Spinal cord (tissue), 10 donors: ENCODE data around the gene HOXA7. TPM values are rescaled to one million over a fixed set of nuclear protein-coding genes. Genes with fewer than 3 reads are reported as not detected.

ENCODE experiments used
- DNase-seq, 6 donors: peaks; one replicate each; pipeline versions ENCODE4 v3.0.0 to v3.0.0-alpha.2; 2013 to 2015; ENCODE audit warnings: low spot score in 6 of 6, low read depth in 4 of 6
- H3K27ac ChIP-seq: one replicate; pipeline ENCODE4 v1.5.1; 2013; ENCODE audit warnings: low read depth, low read length, control low read depth
- H3K27me3 ChIP-seq: one replicate; pipeline ENCODE4 v1.6.1; 2013; ENCODE audit warnings: low read length; ENCODE audit not compliant: control insufficient read depth, insufficient read depth
- H3K36me3 ChIP-seq: one replicate; pipeline ENCODE4 v1.6.1; 2013; ENCODE audit warnings: low read length; ENCODE audit not compliant: control insufficient read depth, insufficient read depth
- H3K4me1 ChIP-seq: one replicate; pipeline ENCODE4 v1.6.1; 2013; ENCODE audit warnings: low read length; ENCODE audit not compliant: control insufficient read depth, insufficient read depth
- H3K4me3 ChIP-seq: one replicate; pipeline ENCODE4 v1.5.1; 2013; ENCODE audit warnings: low read depth, low read length, control low read depth
- H3K9me3 ChIP-seq: one replicate; pipeline ENCODE4 v1.6.1; 2013; ENCODE audit warnings: low read length; ENCODE audit not compliant: control insufficient read depth, insufficient read depth
- WGBS: methylation state at CpG from one replicate; pipeline ENCODE4 v1.1.5; 2013; ENCODE audit warnings: missing lambda C conversion rate; ENCODE audit not compliant: insufficient coverage; 5-methylcytosine and 5-hydroxymethylcytosine counted together
- polyA plus RNA-seq, 2 donors: library from polyadenylated mRNA; unstranded; fragments of 120-200 nt; gene quantifications; one replicate each; pipeline ENCODE4 v1.2.1, GENCODE V29; 2013; ENCODE audit not compliant: insufficient read length in 2 of 2
- total RNA-seq, 2 donors: library from RNA; depleted of rRNA in 1 of 2; stranded (reverse); fragments of 120-200 nt in 1 of 2; fragments of >200 nt in 1 of 2; gene quantifications; one replicate each; pipeline versions ENCODE4 v1.2.3 to v1.2.4, GENCODE V29; 2013 to 2014
- donor health status: healthy.

Gene HOXA7
- total and polyA plus RNA-seq, 4 donors: 9.6 to 111 (median 52.1) TPM

- 11% methylated on average over 8 of the region's 8 CpGs for WGBS
- H3K36me3 ChIP-seq: peaks cover 17% of the 10 kb centered on the region
- peak overlapping the region; percentile 63 for H3K4me3 ChIP-seq
- no peaks in the 10 kb centered on the region for H3K9me3 ChIP-seq
- H3K27me3 ChIP-seq: peaks cover 79% of the 10 kb centered on the region
- no peak for DNase-seq
- H3K27ac ChIP-seq: peak overlapping the region; percentile 99
- H3K4me1 ChIP-seq: peaks cover 72% of the 10 kb centered on the region
These were observed 14.8 kb upstream of the HOXA7 start for GRCh38 chr7:27171325-27171636.

DNA sequence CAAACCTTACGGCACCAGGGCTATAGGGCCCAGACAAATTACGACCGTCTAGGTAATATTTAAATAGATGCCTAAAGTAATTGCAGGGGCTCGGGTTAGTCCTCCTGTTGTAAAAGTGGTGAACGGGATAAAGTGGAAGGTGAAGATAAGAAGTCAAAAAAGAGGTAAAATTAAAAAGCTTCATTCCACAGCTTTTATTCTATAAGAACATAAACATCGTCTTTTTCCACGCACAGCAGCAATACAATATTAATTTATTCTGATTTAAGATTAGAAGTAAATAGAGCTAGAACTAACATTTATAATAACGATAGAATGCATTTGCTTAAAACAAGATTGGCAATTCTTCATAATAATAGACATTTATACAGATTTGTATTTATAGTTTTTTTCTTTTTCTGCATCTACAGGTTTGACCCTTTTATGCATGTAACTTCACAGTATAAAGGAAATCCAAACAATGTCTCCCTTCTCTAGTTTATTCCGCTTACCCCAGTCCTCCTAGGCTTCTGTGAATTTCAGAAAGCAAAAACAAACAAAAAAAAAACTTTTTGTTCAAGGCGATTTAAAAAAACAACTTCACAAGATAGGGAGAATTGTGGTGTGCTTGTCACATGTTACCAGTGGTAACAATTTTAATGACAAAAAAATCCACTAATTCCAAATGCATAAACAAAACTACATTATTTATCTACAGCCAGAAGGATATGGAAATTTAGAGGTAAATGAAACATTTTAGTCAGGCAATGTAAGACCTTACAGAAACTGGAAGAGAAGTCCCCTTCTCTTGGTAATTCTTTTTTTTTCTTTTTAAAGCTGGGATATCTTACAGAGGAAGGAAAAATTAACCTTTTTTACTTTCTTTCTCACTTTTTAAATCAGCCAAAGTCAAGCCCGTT is 14.2 kb upstream of the HOXA7 start:
- H3K36me3 ChIP-seq: peaks cover 17% of the 10 kb centered on the region
- peak overlapping the region; percentile 63 for H3K4me3 ChIP-seq
- peak in 1 of 6 donors; percentile 75 for DNase-seq
- peaks cover 72% of the 10 kb centered on the region for H3K4me1 ChIP-seq
- WGBS: 11% methylated on average over 3 of the region's 11 CpGs
- peak overlapping the region; percentile 99 for H3K27ac ChIP-seq
- no peaks in the 10 kb centered on the region for H3K9me3 ChIP-seq
- H3K27me3 ChIP-seq: peaks cover 79% of the 10 kb centered on the region

- H3K4me1 ChIP-seq: peaks cover 72% of the 10 kb centered on the region
- DNase-seq: no peak
- peaks cover 79% of the 10 kb centered on the region for H3K27me3 ChIP-seq
- H3K4me3 ChIP-seq: peak overlapping the region; percentile 63
- 2% methylated on average over 33 of the region's 46 CpGs for WGBS
- no peaks in the 10 kb centered on the region for H3K9me3 ChIP-seq
- peaks cover 21% of the 10 kb centered on the region for H3K36me3 ChIP-seq
- peak overlapping the region; percentile 99 for H3K27ac ChIP-seq
These were observed 13.4 kb upstream of the HOXA7 start for GRCh38 chr7:27169658-27170425.

- peak in 2 of 6 donors; percentile 69 to 71 for DNase-seq
- Histone ChIP-seq H3K36me3 (peaks cover 35% of the 10 kb centered on the region), H3K27me3 (peaks cover 78% of the 10 kb centered on the region), H3K9me3 (no peaks in the 10 kb centered on the region), H3K27ac (peak overlapping the region; percentile 99), H3K4me1 (peaks cover 74% of the 10 kb centered on the region), H3K4me3 (peak overlapping the region; percentile 63)
- 29% methylated on average over 20 of the region's 25 CpGs for WGBS
These were observed 11.9 kb upstream of the HOXA7 start for GRCh38 chr7:27168265-27168947.

DNA sequence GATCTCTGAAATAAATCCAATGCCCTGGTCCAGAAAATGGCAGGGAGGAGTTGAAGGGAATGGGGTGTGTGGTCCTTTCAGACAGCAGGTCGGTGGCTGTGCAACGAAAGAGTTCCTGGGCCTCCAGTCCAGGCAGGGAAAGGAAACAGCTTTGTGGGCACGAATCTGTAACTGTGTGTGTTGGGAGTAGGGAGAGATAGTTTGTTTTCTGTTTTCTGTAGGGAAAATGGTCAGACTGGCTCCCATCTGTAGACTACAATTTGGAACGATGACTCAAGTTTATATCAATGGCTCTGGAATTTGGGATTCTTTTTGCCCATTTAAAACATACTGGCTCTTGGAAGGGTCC is 11.4 kb upstream of the HOXA7 start:
- no peaks in the 10 kb centered on the region for H3K9me3 ChIP-seq
- peaks cover 70% of the 10 kb centered on the region for H3K4me1 ChIP-seq
- H3K27ac ChIP-seq: peak overlapping the region; percentile 99
- peaks cover 36% of the 10 kb centered on the region for H3K36me3 ChIP-seq
- H3K4me3 ChIP-seq: peak overlapping the region; percentile 63
- no peak for DNase-seq
- WGBS: 34% methylated on average over 4 of the region's 4 CpGs
- H3K27me3 ChIP-seq: peaks cover 77% of the 10 kb centered on the region

DNA sequence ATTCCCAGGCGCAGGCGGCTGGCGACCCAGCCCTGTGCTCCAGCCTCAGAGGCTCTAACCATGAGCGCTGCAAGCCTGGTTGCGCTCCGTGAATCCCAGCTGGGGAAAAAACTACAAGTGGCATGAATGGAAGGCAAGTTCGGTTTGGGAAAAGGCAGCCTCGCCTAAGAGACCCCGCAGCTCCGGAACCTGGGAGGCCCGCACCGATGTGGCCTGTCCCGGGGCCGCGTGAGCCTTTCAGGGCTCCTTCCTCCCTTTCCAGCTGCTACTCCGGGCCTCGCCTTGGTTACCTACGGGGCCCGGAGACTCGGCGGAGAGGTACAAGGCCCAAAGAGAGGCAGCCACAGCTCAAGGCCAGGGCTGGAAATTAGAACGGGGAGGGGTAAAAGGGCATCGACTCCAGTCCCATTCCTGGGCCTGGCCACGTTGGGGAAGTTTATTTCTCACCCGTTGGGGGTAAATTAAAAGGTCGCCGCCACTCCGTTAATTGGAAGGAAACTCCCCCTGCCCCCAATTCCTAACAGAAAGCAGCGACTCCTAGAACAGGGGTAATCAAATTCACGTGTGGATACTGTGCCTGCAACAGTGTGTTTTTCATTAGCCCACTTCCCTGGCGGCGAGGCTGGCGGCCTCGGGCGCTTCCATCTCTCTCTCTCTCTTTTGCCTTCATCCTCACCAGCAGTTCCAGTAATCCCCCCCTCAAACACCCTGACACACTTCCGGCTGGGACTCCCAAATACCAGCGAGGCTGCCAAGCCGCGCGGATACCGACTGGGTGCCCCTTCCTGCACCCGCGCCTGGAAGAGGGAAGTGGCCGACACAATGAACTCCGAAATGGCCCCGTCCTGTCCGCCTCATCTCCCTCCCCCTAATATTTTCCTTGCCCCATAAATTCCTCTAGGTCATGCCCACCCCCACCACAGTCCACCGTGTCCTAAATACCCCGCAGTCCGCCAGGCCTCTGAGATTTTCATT is 10.3 kb upstream of the HOXA7 start:
- Histone ChIP-seq H3K9me3 (no peaks in the 10 kb centered on the region), H3K27me3 (peaks cover 66% of the 10 kb centered on the region), H3K36me3 (peaks cover 34% of the 10 kb centered on the region), H3K4me3 (peak overlapping the region; percentile 63), H3K27ac (peak overlapping the region; percentile 99), H3K4me1 (peaks cover 64% of the 10 kb centered on the region)
- WGBS: 22% methylated on average over 41 of the region's 50 CpGs
- DNase-seq: no peak

- Histone ChIP-seq H3K4me3 (peak overlapping the region; percentile 63), H3K9me3 (no peaks in the 10 kb centered on the region), H3K4me1 (peaks cover 63% of the 10 kb centered on the region), H3K36me3 (peaks cover 30% of the 10 kb centered on the region), H3K27ac (peak overlapping the region; percentile 99), H3K27me3 (peaks cover 59% of the 10 kb centered on the region)
- peak in 1 of 6 donors; percentile 66 for DNase-seq
- WGBS: 6% methylated on average over 44 of the region's 46 CpGs
These were observed 9.6 kb upstream of the HOXA7 start for GRCh38 chr7:27165996-27166530.

GRCh38 chr7:27165089-27165995 is 8.9 kb upstream of the HOXA7 start, which contains the start of gene HOXA9:
TSS of gene HOXA9 (minus strand) at chr7:27165537. CDS start at chr7:27165457, 80 bp downstream.
- 2% methylated on average over 66 of the region's 82 CpGs for WGBS
- peaks cover 54% of the 10 kb centered on the region for H3K27me3 ChIP-seq
- peaks cover 70% of the 10 kb centered on the region for H3K4me1 ChIP-seq
- H3K4me3 ChIP-seq: peak within 1 kb of the TSS; percentile 63
- peak within 1 kb of the TSS; percentile 99 for H3K27ac ChIP-seq
- no peaks in the 10 kb centered on the region for H3K9me3 ChIP-seq
- H3K36me3 ChIP-seq: peaks cover 30% of the 10 kb centered on the region
- DNase-seq: peak in 2 of 6 donors; percentile 81 to 84
